HG03521 (cell line): ENCODE results near the gene CDHR3.

ENCODE experiments used
- ATAC-seq: cut with Tn5 transposase; IDR thresholded peaks from one replicate; pipeline ENCODE4 v1.9.1; 2021; ENCODE audit warnings: mild to moderate bottlenecking, moderate library complexity; ENCODE audit not compliant: unreplicated experiment

CDHR3 gene

DNA sequence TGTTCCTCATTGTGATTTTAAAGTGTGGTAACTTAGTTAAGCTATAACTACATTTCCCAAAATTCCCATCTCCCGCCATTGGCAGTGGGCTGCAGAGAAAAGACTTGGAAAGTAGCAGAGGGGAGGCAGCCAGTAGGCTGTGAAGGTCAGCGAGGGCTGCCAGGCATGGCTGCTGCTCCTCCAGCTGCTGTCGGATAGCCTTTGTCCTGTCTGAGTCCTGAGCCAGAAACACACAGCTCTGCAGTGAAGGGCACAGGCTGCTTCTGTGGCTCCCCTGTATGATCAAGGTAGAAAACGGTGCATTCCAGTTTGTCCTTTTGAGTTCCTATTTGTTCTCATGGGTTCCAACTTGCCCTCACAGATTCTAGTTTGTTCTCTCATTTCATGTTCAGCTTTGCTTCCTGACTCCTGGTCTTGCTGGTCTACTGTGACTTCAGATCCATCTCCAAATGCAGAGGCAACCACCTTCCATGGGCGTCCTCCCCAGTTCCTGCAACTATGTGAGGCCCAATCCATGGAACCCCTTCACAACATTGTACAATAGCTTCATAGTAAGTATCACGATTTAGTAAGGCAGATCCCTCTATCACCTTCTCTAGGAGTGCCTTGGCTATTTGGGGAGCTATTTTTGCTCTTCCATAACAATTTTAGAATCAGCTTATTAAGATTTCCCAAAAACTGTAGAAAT is 117.4 kb downstream of the CDHR3 start:
- no peak for ATAC-seq

DNA sequence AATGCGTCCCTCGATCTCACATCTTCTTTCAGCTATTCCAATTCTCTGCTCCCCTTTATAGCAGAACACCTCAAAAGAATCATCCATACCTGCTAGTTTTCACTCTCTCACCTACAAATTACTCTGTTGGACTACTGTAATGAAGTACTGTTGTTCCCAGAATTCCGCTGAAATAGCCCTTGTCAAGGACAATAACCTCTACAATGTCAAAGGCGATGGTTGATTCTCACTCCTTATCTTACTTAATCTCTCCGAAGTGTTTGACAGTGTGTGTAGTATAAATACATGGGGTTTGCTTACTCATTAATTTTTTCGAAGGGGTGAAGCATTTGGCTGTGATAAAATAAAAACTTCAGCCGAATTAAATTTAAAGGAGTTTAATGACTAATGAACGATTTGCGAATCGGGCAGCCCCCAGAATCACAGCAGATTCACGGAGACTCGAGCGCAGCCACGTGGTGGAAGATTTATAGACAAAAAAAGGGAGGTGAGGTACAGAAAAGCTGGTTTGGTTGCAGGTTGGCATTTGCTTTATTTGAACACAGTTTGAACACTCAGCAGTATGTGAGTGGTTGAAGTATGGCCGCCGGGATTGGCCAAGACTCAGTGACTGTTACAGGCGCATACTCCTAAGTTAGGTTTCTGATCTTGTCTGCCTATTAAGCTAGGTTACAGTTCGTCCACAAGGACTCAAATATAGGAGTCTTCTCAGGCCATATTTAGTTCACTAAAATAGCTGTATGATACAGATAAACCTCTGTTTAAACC is 119.2 kb downstream of the CDHR3 start:
- no peak for ATAC-seq
